Fibroblast of lung (primary cell): Measurements from ENCODE around the gene PLAAT4.

Experiments used
- CTCF ChIP-seq, 2 donors: IDR thresholded peaks in 1 of 2; conservative IDR thresholded peaks in 1 of 2; 1 replicate in 1 of 2; 2 replicates in 1 of 2; pipeline ENCODE4 v1.5.1; 2011 to 2012; ENCODE audit warnings: low read length in 2 of 2, control low read depth in 1 of 2, inconsistent platforms in 1 of 2, low read depth in 1 of 2, mild to moderate bottlenecking in 1 of 2
- EZH2 ChIP-seq: IDR thresholded peaks from 2 replicates; pipeline ENCODE4 v1.5.1; 2012; ENCODE audit warnings: low read length, control low read depth, mild to moderate bottlenecking; ENCODE audit errors: missing control alignments

DNA sequence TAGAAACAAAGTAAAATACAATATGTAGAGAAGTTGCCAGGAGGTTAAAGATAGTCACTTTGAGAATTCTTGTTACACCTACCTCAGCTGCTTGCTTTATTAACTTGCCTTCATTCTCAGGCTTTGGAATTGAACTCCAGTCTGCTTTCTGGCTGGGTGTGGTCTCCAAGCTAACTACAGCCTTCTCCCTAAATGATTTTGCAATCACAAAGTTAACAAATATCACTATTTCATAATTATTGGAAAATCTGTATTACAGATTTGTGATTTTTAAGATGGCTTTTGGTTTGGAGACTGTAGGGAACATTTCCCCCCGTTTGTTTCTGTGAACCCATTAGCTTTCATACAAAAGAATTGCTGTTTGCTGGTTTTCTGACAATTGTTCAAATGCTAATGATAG, 47.8 kb upstream of the PLAAT4 start:
- no peak for TF ChIP-seq CTCF (conservative IDR thresholded peaks at IDR 0.05 in 1 of 2, IDR thresholded peaks at IDR 0.05 in 1 of 2; ENCODE audit: low read depth in 1 of 2, low read length in 2 of 2)
- TF ChIP-seq EZH2 = no peak
